Mesothelial cell of epicardium (in vitro differentiated cells): ENCODE data around the gene CASP10. TPM values are rescaled to one million over a fixed set of nuclear protein-coding genes. Genes with fewer than 3 reads are reported as not detected.

ENCODE experiments used
- DNase-seq, 2 experiments: peaks; one replicate each; pipeline ENCODE4 v3.0.0; 2021; ENCODE audit warnings: low spot score in 2 of 2; ENCODE audit not compliant: unreplicated experiment in 2 of 2
- H3K27ac Mint-ChIP-seq: 2 replicates; pipeline ENCODE4 v1.8.0; 2021; ENCODE audit warnings: mixed read lengths
- H3K27me3 Mint-ChIP-seq: 2 replicates; pipeline ENCODE4 v1.8.0; 2021; ENCODE audit warnings: low read depth, mixed read lengths
- H3K36me3 Mint-ChIP-seq: 2 replicates; pipeline ENCODE4 v1.8.0; 2021; ENCODE audit warnings: mixed read lengths
- H3K4me1 Mint-ChIP-seq: 2 replicates; pipeline ENCODE4 v1.8.0; 2021; ENCODE audit warnings: mixed read lengths
- H3K4me3 Mint-ChIP-seq: 2 replicates; pipeline ENCODE4 v1.8.0; 2021; ENCODE audit warnings: mild to moderate bottlenecking, moderate library complexity, mixed read lengths
- H3K9me3 Mint-ChIP-seq: 2 replicates; pipeline ENCODE4 v1.8.0; 2021; ENCODE audit warnings: mixed read lengths
- total RNA-seq: library from RNA; stranded (reverse); gene quantifications from 3 replicates; pipeline ENCODE4 v1.2.1, GENCODE V29; 2021
- TF ChIP-seq, protein P1 (sequence below): fragments of 200-600 bp; sonication (generic); IDR thresholded peaks from one replicate; pipeline ENCODE4 v1.5.0; 2021; ENCODE audit warnings: antibody characterized with exemption; ENCODE audit not compliant: unreplicated experiment

Gene CASP10
- total RNA-seq, 1 donor from 2014 or later = 3.1 TPM

DNA sequence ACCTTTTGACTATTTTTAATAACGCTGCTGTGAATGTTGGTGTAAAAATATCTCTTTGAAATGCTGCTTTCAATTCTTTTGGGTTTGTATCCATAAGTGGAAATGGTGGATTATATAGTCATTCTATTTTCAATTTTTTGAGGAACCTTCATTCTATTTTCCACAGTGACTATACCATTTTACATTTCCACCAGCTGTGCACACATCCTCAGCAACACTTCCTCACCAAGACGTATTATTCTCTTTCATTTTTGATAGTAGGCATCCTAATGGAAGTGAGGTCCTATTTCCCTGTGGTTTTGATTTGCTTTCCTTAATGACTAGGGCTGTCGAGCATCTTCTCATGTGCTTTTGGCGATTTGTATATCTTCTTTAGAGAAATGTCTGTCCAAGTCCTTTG is 14.8 kb downstream of the CASP10 start:
- Mint-ChIP-seq H3K4me1 (peaks cover 5% of the 10 kb centered on the region), H3K27me3 (no peaks in the 10 kb centered on the region), H3K4me3 (no peak overlapping the region), H3K27ac (no peak overlapping the region), H3K36me3 (no peaks in the 10 kb centered on the region), H3K9me3 (no peaks in the 10 kb centered on the region)
- TF ChIP-seq, protein P1, sequence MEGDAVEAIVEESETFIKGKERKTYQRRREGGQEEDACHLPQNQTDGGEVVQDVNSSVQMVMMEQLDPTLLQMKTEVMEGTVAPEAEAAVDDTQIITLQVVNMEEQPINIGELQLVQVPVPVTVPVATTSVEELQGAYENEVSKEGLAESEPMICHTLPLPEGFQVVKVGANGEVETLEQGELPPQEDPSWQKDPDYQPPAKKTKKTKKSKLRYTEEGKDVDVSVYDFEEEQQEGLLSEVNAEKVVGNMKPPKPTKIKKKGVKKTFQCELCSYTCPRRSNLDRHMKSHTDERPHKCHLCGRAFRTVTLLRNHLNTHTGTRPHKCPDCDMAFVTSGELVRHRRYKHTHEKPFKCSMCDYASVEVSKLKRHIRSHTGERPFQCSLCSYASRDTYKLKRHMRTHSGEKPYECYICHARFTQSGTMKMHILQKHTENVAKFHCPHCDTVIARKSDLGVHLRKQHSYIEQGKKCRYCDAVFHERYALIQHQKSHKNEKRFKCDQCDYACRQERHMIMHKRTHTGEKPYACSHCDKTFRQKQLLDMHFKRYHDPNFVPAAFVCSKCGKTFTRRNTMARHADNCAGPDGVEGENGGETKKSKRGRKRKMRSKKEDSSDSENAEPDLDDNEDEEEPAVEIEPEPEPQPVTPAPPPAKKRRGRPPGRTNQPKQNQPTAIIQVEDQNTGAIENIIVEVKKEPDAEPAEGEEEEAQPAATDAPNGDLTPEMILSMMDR = no peak
- no peak for DNase-seq

DNA sequence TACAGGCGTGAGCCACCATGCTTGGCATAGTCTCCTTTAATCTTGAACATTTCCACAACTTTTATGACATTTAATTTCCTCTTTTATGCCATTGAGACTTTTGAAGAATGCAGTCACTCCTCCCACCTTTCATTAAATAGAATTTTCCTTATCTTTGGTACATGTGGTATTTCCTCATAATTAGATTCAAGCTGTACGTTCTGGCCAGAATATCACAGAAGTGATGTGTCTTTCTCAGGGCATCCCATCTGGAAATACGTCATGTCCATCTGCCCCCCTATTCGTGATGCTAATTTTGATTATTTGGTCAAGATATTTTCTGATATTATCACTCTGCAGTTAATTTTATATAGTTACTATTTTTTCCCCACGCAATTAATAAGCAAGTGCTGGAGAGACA is 16.9 kb downstream of the CASP10 start:
- no peak overlapping the region for H3K4me3 Mint-ChIP-seq
- TF ChIP-seq, protein P1 = no peak
- DNase-seq = no peak
- no peaks in the 10 kb centered on the region for H3K36me3 Mint-ChIP-seq
- no peak overlapping the region for H3K27ac Mint-ChIP-seq
- peaks cover 12% of the 10 kb centered on the region for H3K4me1 Mint-ChIP-seq
- no peaks in the 10 kb centered on the region for H3K27me3 Mint-ChIP-seq
- H3K9me3 Mint-ChIP-seq = no peaks in the 10 kb centered on the region

DNA sequence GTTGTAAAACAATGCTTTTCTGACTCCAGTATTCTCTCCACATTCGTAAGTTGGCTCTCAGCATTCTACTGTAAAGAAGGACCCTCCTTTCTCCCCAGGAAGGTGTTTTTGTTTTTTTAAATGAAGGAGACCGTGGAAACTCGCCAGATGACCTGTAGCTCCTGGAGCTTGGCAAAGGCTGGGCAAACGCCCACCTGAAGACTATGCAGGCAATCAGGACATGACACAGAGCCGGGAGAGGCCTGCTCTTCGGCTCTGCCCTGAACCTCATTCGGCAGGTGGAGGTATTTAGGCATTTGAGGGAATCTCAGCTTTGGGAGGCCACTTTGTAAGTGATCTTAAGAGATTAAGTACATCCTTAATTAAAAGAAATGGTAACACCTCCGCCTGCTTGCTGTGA is 17.4 kb downstream of the CASP10 start:
- H3K9me3 Mint-ChIP-seq = no peaks in the 10 kb centered on the region
- no peaks in the 10 kb centered on the region for H3K36me3 Mint-ChIP-seq
- H3K27me3 Mint-ChIP-seq = no peaks in the 10 kb centered on the region
- DNase-seq = no peak
- H3K27ac Mint-ChIP-seq = no peak overlapping the region
- no peak overlapping the region for H3K4me3 Mint-ChIP-seq
- TF ChIP-seq, protein P1 = no peak
- peaks cover 12% of the 10 kb centered on the region for H3K4me1 Mint-ChIP-seq

DNA sequence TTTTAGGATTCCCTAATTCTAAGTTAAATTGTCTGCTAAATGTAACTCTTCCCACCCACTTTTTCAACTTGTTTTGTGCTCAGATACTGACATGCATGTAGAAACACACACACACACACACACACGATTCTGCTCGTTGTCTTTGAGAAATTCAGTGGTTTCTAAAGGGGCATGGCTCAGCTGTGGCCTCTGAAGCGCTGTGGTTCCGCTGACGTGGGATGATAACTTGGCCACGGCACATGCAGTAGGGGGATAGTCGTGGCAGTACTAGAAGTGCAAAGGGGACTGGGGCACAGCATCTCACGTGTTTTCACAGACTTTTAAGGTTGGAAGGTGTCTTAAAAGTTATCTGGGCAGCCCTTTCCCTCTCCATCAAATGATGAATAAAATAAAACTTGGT is 18.4 kb downstream of the CASP10 start:
- TF ChIP-seq, protein P1 = no peak

DNA sequence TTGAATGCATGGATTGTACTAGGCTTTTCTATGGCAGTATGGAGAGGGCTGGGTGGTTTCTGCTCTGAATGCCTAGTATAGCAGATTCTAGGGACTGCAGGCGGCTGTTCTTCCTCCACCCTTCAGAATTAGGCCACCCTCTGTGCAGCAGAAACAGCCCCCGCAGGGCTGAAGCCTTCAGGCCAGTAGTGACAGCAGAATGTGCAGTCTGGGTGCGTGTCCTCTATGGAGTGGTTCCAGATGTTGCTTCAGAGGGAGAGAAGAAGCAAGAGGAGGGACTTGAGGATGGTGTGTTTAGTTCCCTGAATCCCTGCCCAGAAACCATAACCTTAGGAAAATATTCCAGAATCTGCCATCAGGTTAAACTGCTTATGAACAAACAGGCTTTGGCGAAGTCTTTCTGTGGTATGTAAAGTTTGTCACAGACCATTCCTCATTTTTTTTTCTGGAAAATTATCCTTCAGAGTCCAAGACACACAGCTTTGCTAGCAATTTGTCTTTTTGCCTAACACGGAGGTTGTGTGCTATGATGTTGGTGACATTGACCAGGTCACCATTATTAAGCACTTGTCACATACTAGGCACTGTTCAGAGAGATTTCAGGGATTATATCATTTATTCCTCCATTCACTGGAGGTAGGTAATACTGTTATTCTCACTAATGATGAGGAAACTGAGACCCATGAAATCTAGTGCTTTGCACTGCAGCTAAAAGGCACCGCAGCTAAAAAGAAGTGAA is 21.1 kb downstream of the CASP10 start:
- Mint-ChIP-seq H3K27me3 (no peaks in the 10 kb centered on the region), H3K36me3 (no peaks in the 10 kb centered on the region), H3K4me1 (peaks cover 12% of the 10 kb centered on the region), H3K27ac (peak overlapping the region; percentile 52), H3K9me3 (no peaks in the 10 kb centered on the region), H3K4me3 (no peak overlapping the region)
- DNase-seq = no peak
- TF ChIP-seq, protein P1 = no peak

More for the DNA sequence above, 18.4 kb downstream of the CASP10 start:
- Mint-ChIP-seq H3K36me3 (no peaks in the 10 kb centered on the region), H3K27ac (no peak overlapping the region), H3K9me3 (no peaks in the 10 kb centered on the region), H3K4me1 (peaks cover 12% of the 10 kb centered on the region), H3K4me3 (no peak overlapping the region), H3K27me3 (no peaks in the 10 kb centered on the region)
- DNase-seq = no peak
